HEK293 (cell line): Measurements from ENCODE around the gene TMEM214.

Experiments
- CTCF ChIA-PET: fragments of 350-600 bp; formaldehyde crosslinking; extraction: SDS; loops from one replicate; lab custom pipeline; 2021; ENCODE audit warnings: antibody characterized with exemption; lab: Yijun Ruan, JAX
- POLR2A ChIA-PET: fragments of 300-600 bp; formaldehyde crosslinking; extraction: SDS; loops from one replicate; lab custom pipeline; 2020; ENCODE audit warnings: antibody characterized with exemption, inconsistent platforms; lab: Yijun Ruan, JAX
- H3K27ac ChIP-seq: fragments of 200-500 bp; sonication (Bioruptor generic); 2 replicates; pipeline ENCODE4 v1.5.1; 2014; ENCODE audit warnings: low read depth, low read length, control low read depth, inconsistent platforms; ENCODE audit errors: extremely low read depth
- H3K36me3 ChIP-seq, 2 experiments: fragments of 200-500 bp in 1 of 2; sonication (Bioruptor generic) in 1 of 2; 1 replicate in 1 of 2; 2 replicates in 1 of 2; pipeline ENCODE4 v1.5.1; 2014 to 2017; ENCODE audit warnings: inconsistent platforms in 2 of 2, low read length in 2 of 2; ENCODE audit not compliant: control insufficient read depth in 2 of 2, insufficient read depth in 1 of 2
- H3K4me1 ChIP-seq: fragments of 200-500 bp; sonication (Bioruptor generic); 2 replicates; pipeline ENCODE4 v1.5.1; 2014; ENCODE audit warnings: mild to moderate bottlenecking, low read length, inconsistent platforms; ENCODE audit not compliant: control insufficient read depth, insufficient read depth
- H3K4me3 ChIP-seq: 2 replicates; pipeline ENCODE4 v1.5.1; 2011; ENCODE audit warnings: low read depth, mild to moderate bottlenecking, control low read depth, low read length, moderate library complexity
- H3K9me3 ChIP-seq: fragments of 200-500 bp; sonication (Bioruptor generic); 2 replicates; pipeline ENCODE4 v1.5.1; 2014; ENCODE audit warnings: low read depth, low read length, inconsistent platforms; ENCODE audit not compliant: control insufficient read depth, insufficient read depth
- EGR2 ChIP-seq: fragments of 450-650 bp; formaldehyde crosslinking; IDR thresholded peaks from 2 replicates; pipeline ENCODE4 v1.5.1; 2016; ENCODE audit warnings: low read depth, missing biosample characterization, missing genetic modification characterization
- ELK4 ChIP-seq: IDR thresholded peaks from 2 replicates; pipeline ENCODE4 v1.6.1; 2011; ENCODE audit warnings: mild to moderate bottlenecking, low read depth, low read length, borderline replicate concordance
- HOXC10 ChIP-seq: sonication (generic); formaldehyde crosslinking; IDR thresholded peaks from 2 replicates; pipeline ENCODE4 v1.8.1; 2023; ENCODE audit warnings: mild to moderate bottlenecking, missing genetic modification reagents
- KLF17 ChIP-seq: fragments of 450-650 bp; formaldehyde crosslinking; IDR thresholded peaks from 2 replicates; pipeline ENCODE4 v1.5.1; 2016; ENCODE audit warnings: missing biosample characterization, missing genetic modification characterization
- KLF7 ChIP-seq: fragments of 450-650 bp; formaldehyde crosslinking; IDR thresholded peaks from 2 replicates; pipeline ENCODE4 v1.5.1; 2016; ENCODE audit warnings: missing biosample characterization, missing genetic modification characterization, borderline replicate concordance
- MYNN ChIP-seq: fragments of 450-650 bp; formaldehyde crosslinking; IDR thresholded peaks from 2 replicates; pipeline ENCODE4 v1.5.1; 2016; ENCODE audit warnings: missing biosample characterization, missing genetic modification characterization, borderline replicate concordance
- PRDM10 ChIP-seq: fragments of 450-650 bp; formaldehyde crosslinking; IDR thresholded peaks from 2 replicates; pipeline ENCODE4 v1.5.1; 2016; ENCODE audit warnings: missing biosample characterization, missing genetic modification characterization
- WT1 ChIP-seq: fragments of 450-650 bp; formaldehyde crosslinking; IDR thresholded peaks from 2 replicates; pipeline ENCODE4 v1.5.1; 2016; ENCODE audit warnings: missing biosample characterization, missing genetic modification characterization
- ZBTB21 ChIP-seq: fragments of 450-650 bp; formaldehyde crosslinking; IDR thresholded peaks from 2 replicates; pipeline ENCODE4 v1.5.1; 2017; ENCODE audit warnings: missing biosample characterization, missing genetic modification characterization
- ZFP3 ChIP-seq: fragments of 450-650 bp; formaldehyde crosslinking; IDR thresholded peaks from 2 replicates; pipeline ENCODE4 v1.5.1; 2016; ENCODE audit warnings: low read depth, missing biosample characterization, missing genetic modification characterization
- ZFP41 ChIP-seq: fragments of 450-650 bp; formaldehyde crosslinking; IDR thresholded peaks from 2 replicates; pipeline ENCODE4 v1.5.1; 2016; ENCODE audit warnings: missing biosample characterization, missing genetic modification characterization, borderline replicate concordance
- ZFP69B ChIP-seq: fragments of 450-650 bp; formaldehyde crosslinking; IDR thresholded peaks from 2 replicates; pipeline ENCODE4 v1.5.1; 2016; ENCODE audit warnings: missing biosample characterization, missing genetic modification characterization
- ZNF174 ChIP-seq: fragments of 450-650 bp; formaldehyde crosslinking; IDR thresholded peaks from 2 replicates; pipeline ENCODE4 v1.5.0; 2017; ENCODE audit warnings: missing biosample characterization, mild to moderate bottlenecking, missing genetic modification characterization
- ZNF239 ChIP-seq: fragments of 450-650 bp; formaldehyde crosslinking; IDR thresholded peaks from 2 replicates; pipeline ENCODE4 v1.5.1; 2016; ENCODE audit warnings: missing biosample characterization, missing genetic modification characterization
- ZNF510 ChIP-seq: fragments of 450-650 bp; formaldehyde crosslinking; IDR thresholded peaks from 2 replicates; pipeline ENCODE4 v1.5.1; 2018; ENCODE audit warnings: mild to moderate bottlenecking, missing genetic modification characterization, missing biosample characterization; ENCODE audit not compliant: insufficient replicate concordance
- ZNF514 ChIP-seq: fragments of 450-650 bp; formaldehyde crosslinking; IDR thresholded peaks from 2 replicates; pipeline ENCODE4 v1.5.1; 2016; ENCODE audit warnings: missing biosample characterization, missing genetic modification characterization
- ZNF670 ChIP-seq: fragments of 450-650 bp; formaldehyde crosslinking; IDR thresholded peaks from 2 replicates; pipeline ENCODE4 v1.5.1; 2016; ENCODE audit warnings: missing biosample characterization, missing genetic modification characterization, low read depth
- ZNF776 ChIP-seq: fragments of 450-650 bp; formaldehyde crosslinking; IDR thresholded peaks from 2 replicates; pipeline ENCODE4 v1.5.0; 2017; ENCODE audit warnings: missing biosample characterization, missing genetic modification characterization, borderline replicate concordance
- ZXDB ChIP-seq: fragments of 450-650 bp; formaldehyde crosslinking; IDR thresholded peaks from 2 replicates; pipeline ENCODE4 v1.5.1; 2016; ENCODE audit warnings: missing biosample characterization, missing genetic modification characterization
- TF ChIP-seq, protein P1 (sequence below): fragments of 450-650 bp; formaldehyde crosslinking; conservative IDR thresholded peaks from 2 replicates; pipeline ENCODE4 v1.5.1; 2016; ENCODE audit warnings: low read depth, missing biosample characterization, missing genetic modification characterization
- TF ChIP-seq, protein P2 (sequence below): fragments of 450-650 bp; formaldehyde crosslinking; IDR thresholded peaks from 2 replicates; pipeline ENCODE4 v1.5.1; 2016; ENCODE audit warnings: missing biosample characterization, missing genetic modification characterization
- TF ChIP-seq, protein P3 (sequence below): fragments of 450-650 bp; formaldehyde crosslinking; IDR thresholded peaks from 2 replicates; pipeline ENCODE4 v1.5.1; 2017; ENCODE audit warnings: missing biosample characterization, missing genetic modification characterization

Gene TMEM214

DNA sequence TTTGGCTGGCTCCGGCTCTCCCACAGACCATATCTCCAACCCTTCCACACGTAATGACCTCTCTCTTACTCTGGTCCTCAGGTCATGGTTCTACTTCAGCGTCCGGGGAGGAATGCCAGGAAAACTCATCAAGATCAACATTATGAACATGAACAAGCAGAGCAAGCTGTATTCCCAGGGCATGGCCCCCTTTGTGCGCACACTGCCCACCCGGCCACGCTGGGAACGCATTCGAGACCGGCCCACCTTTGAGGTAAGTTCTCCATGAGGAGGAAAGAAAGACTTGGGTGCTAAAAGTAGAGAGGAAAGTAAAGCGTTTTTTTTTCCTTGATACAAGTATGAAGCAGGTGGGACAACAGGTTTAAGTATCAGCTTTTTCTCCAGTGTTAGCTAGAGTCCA lies 20.6 kb downstream of the TMEM214 start (continued):
- TF ChIP-seq KLF17 (tag by site-specific recombination) (no peak), ZXDB (tag by site-specific recombination) (no peak), EGR2 (no peak), ZFP41 (tag by site-specific recombination) (no peak), ZBTB21 (tag by site-specific recombination) (no peak), ZFP3 (tag by site-specific recombination) (no peak), KLF7 (tag by site-specific recombination) (no peak), ELK4 (no peak)
- TF ChIP-seq, protein P1, sequence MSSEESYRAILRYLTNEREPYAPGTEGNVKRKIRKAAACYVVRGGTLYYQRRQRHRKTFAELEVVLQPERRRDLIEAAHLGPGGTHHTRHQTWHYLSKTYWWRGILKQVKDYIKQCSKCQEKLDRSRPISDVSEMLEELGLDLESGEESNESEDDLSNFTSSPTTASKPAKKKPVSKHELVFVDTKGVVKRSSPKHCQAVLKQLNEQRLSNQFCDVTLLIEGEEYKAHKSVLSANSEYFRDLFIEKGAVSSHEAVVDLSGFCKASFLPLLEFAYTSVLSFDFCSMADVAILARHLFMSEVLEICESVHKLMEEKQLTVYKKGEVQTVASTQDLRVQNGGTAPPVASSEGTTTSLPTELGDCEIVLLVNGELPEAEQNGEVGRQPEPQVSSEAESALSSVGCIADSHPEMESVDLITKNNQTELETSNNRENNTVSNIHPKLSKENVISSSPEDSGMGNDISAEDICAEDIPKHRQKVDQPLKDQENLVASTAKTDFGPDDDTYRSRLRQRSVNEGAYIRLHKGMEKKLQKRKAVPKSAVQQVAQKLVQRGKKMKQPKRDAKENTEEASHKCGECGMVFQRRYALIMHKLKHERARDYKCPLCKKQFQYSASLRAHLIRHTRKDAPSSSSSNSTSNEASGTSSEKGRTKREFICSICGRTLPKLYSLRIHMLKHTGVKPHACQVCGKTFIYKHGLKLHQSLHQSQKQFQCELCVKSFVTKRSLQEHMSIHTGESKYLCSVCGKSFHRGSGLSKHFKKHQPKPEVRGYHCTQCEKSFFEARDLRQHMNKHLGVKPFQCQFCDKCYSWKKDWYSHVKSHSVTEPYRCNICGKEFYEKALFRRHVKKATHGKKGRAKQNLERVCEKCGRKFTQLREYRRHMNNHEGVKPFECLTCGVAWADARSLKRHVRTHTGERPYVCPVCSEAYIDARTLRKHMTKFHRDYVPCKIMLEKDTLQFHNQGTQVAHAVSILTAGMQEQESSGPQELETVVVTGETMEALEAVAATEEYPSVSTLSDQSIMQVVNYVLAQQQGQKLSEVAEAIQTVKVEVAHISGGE = no peak

GRCh38 chr2:27053776-27054175 lies 21.0 kb downstream of the TMEM214 start:
- peaks cover 4% of the 10 kb centered on the region for H3K4me1 ChIP-seq
- no peaks in the 10 kb centered on the region for H3K9me3 ChIP-seq
- H3K4me3 ChIP-seq = no peak overlapping the region
- CTCF ChIA-PET = no interaction called here
- H3K27ac ChIP-seq = no peak overlapping the region
- peaks cover 17 to 61% of the 10 kb centered on the region in 2 experiments for H3K36me3 ChIP-seq
- TF ChIP-seq ZNF174 (tag by site-specific recombination) (no peak), MYNN (tag by site-specific recombination) (no peak), ZFP69B (tag by site-specific recombination) (no peak), ZNF776 (tag by site-specific recombination) (no peak), ZNF510 (tag by site-specific recombination) (no peak), ZNF670 (tag by site-specific recombination) (no peak), ZNF239 (tag by site-specific recombination) (no peak), WT1 (no peak), PRDM10 (tag by site-specific recombination) (no peak), HOXC10 (CRISPR knock-in tag) (no peak), ZNF514 (no peak)
- TF ChIP-seq, protein P2, sequence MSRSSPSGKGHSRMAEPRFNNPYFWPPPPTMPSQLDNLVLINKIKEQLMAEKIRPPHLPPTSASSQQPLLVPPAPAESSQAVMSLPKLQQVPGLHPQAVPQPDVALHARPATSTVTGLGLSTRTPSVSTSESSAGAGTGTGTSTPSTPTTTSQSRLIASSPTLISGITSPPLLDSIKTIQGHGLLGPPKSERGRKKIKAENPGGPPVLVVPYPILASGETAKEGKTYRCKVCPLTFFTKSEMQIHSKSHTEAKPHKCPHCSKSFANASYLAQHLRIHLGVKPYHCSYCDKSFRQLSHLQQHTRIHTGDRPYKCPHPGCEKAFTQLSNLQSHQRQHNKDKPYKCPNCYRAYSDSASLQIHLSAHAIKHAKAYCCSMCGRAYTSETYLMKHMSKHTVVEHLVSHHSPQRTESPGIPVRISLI = no peak
- TF ChIP-seq, protein P3, sequence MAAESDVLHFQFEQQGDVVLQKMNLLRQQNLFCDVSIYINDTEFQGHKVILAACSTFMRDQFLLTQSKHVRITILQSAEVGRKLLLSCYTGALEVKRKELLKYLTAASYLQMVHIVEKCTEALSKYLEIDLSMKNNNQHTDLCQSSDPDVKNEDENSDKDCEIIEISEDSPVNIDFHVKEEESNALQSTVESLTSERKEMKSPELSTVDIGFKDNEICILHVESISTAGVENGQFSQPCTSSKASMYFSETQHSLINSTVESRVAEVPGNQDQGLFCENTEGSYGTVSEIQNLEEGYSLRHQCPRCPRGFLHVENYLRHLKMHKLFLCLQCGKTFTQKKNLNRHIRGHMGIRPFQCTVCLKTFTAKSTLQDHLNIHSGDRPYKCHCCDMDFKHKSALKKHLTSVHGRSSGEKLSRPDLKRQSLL = no peak
- TF ChIP-seq, all 188 proteins: peak for 0
- POLR2A ChIA-PET = no interaction called here
